Right atrium auricular region (tissue), 2 donors: ENCODE measurements around the gene TMPRSS15. TPM values are rescaled to one million over a fixed set of nuclear protein-coding genes. Genes with fewer than 3 reads are reported as not detected.
A peak's percentile ranks its signal among the peaks of the same experiment; 100 is the strongest.

ENCODE experiments used
- DNase-seq: peaks from one replicate; pipeline ENCODE4 v3.0.0-alpha.2; 2019; ENCODE audit warnings: low spot score
- H3K27ac ChIP-seq, 2 donors: fragments of 200-600 bp; sonication (generic); 1 replicate in 1 of 2; 2 replicates in 1 of 2; pipeline ENCODE4 v1.5.1; 2016 to 2019
- H3K27me3 ChIP-seq, 2 donors: fragments of 200-600 bp; sonication (generic); one replicate each; pipeline versions ENCODE4 v1.5.1 to v1.6.0; 2017 to 2019
- H3K36me3 ChIP-seq: fragments of 200-600 bp; sonication (generic); one replicate; pipeline ENCODE4 v1.5.1; 2016
- H3K4me1 ChIP-seq, 2 donors: fragments of 200-600 bp; sonication (generic); one replicate each; pipeline versions ENCODE4 v1.5.1 to v1.6.0; 2017 to 2019
- H3K4me3 ChIP-seq, 2 donors: fragments of 200-600 bp; sonication (generic); 1 replicate in 1 of 2; 2 replicates in 1 of 2; pipeline ENCODE4 v1.5.1; 2017 to 2019; ENCODE audit warnings: mild to moderate bottlenecking in 1 of 2, moderate library complexity in 1 of 2
- H3K9me3 ChIP-seq, 2 donors: fragments of 200-600 bp; sonication (generic); one replicate each; pipeline ENCODE4 v1.5.1; 2019
- total RNA-seq, 2 donors: library from RNA; depleted of rRNA; stranded (reverse); fragments of >200 nt; gene quantifications; one replicate each; pipeline ENCODE4 v1.1.0, GENCODE V29; 2016
- TF ChIP-seq, protein P1 (sequence below), 2 donors: fragments of 200-600 bp; sonication (generic); IDR thresholded peaks; one replicate each; pipeline ENCODE4 v1.5.1; 2019; ENCODE audit warnings: antibody characterized with exemption in 2 of 2

Gene TMPRSS15
- total RNA-seq, 2 donors from 2014 or later: not detected

DNA sequence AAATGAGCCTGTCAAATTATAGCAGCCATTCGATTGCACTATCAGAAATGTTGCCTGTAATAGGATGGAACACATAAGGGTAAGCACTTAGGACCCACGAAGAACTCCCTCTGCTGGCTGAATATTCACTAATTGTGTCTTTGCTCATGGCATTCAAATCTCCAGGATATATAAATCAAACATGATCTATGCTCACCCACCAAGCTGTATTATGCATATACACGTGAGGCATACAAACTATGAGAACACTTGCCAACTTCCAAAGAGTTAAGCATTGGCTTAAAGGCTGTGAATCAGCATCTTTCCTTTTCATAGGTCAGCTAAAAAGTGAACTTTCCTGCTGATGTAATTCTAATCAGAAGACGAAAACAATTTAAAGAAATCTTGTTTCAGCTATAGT, 34.5 kb downstream of the TMPRSS15 start:
- no peaks in the 10 kb centered on the region for H3K36me3 ChIP-seq
- H3K9me3 ChIP-seq: no peaks in the 10 kb centered on the region
- H3K27me3 ChIP-seq: no peaks in the 10 kb centered on the region
- TF ChIP-seq, protein P1, sequence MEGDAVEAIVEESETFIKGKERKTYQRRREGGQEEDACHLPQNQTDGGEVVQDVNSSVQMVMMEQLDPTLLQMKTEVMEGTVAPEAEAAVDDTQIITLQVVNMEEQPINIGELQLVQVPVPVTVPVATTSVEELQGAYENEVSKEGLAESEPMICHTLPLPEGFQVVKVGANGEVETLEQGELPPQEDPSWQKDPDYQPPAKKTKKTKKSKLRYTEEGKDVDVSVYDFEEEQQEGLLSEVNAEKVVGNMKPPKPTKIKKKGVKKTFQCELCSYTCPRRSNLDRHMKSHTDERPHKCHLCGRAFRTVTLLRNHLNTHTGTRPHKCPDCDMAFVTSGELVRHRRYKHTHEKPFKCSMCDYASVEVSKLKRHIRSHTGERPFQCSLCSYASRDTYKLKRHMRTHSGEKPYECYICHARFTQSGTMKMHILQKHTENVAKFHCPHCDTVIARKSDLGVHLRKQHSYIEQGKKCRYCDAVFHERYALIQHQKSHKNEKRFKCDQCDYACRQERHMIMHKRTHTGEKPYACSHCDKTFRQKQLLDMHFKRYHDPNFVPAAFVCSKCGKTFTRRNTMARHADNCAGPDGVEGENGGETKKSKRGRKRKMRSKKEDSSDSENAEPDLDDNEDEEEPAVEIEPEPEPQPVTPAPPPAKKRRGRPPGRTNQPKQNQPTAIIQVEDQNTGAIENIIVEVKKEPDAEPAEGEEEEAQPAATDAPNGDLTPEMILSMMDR (IDR thresholded peaks at IDR 0.05): peak in 1 of 2 donors; percentile 37
- H3K27ac ChIP-seq: no peak overlapping the region
- H3K4me3 ChIP-seq: no peak overlapping the region
- DNase-seq: no peak
- H3K4me1 ChIP-seq: no peaks in the 10 kb centered on the region

DNA sequence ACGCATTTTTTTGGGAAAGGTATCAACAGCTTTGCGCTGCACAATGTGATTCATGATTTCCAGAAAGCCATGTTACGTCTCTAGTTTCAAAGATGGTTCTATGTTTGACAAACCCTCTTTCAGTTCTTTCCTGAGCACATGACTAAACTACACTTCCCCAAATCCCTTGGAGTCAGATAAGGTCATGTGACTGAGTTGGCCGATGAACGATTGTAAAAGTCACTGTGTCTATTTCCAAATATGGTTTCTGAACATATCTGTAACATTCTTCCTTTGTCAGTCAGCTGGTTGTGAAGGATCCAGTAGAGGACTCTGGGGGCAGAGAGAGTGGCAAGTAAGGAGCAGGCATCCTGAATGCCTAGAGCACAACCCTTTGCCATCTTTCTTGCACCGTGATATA, 35.4 kb downstream of the TMPRSS15 start:
- no peak overlapping the region for H3K27ac ChIP-seq
- DNase-seq: no peak
- TF ChIP-seq, protein P1 (IDR thresholded peaks at IDR 0.05): no peak
- H3K4me3 ChIP-seq: no peak overlapping the region
- no peaks in the 10 kb centered on the region for H3K4me1 ChIP-seq
- H3K9me3 ChIP-seq: no peaks in the 10 kb centered on the region
- no peaks in the 10 kb centered on the region for H3K36me3 ChIP-seq
- H3K27me3 ChIP-seq: no peaks in the 10 kb centered on the region

DNA sequence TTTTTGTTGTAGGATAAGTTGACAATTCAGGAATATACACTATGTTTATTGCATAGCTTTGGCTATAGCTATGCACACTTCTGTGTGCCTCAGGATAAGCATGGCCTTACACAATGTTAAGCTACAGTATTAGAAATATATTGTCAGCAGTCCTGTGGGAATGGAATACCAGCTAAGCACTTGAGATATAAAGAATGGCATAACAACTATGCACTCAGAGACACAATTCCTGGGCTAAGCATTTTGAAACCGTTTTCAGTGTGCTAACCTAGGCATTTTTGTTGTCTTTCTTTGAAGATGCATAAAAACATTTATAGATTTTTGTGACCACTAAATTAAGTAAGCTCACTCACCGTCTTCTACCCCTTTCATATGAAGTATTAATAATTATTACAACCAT, 46.8 kb downstream of the TMPRSS15 start:
- TF ChIP-seq, protein P1 (IDR thresholded peaks at IDR 0.05): no peak
- H3K27me3 ChIP-seq: no peaks in the 10 kb centered on the region
- H3K4me3 ChIP-seq: no peak overlapping the region
- DNase-seq: no peak
- H3K4me1 ChIP-seq: no peaks in the 10 kb centered on the region
- H3K9me3 ChIP-seq: no peaks in the 10 kb centered on the region
- H3K36me3 ChIP-seq: no peaks in the 10 kb centered on the region
- no peak overlapping the region for H3K27ac ChIP-seq

DNA sequence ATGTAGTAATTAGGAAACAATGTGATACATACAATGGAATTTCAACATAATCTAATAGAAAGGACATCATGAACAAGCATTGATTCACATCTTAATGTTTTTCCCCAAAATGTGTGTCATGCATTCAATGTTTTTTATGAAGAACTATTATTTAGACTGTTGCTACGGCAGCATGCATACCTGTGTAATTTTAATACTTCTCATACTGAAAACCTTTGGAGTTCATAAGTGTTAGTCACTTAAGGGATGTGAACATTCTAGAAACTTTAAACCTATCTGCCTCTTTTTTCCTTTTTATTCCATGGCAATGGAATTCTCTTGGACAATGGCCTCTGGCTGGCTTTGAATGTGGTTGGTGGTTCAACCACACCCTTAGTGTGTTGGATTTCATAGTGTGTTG, 48.6 kb downstream of the TMPRSS15 start:
- Histone ChIP-seq H3K9me3 (no peaks in the 10 kb centered on the region), H3K27me3 (no peaks in the 10 kb centered on the region), H3K27ac (no peak overlapping the region), H3K36me3 (no peaks in the 10 kb centered on the region), H3K4me3 (no peak overlapping the region), H3K4me1 (no peaks in the 10 kb centered on the region)
- TF ChIP-seq, protein P1 (IDR thresholded peaks at IDR 0.05): no peak
- DNase-seq: no peak

- Histone ChIP-seq H3K27ac (no peak overlapping the region), H3K27me3 (no peaks in the 10 kb centered on the region), H3K4me3 (no peak overlapping the region), H3K36me3 (no peaks in the 10 kb centered on the region), H3K4me1 (no peaks in the 10 kb centered on the region), H3K9me3 (no peaks in the 10 kb centered on the region)
- TF ChIP-seq, protein P1 (IDR thresholded peaks at IDR 0.05): no peak
- DNase-seq: no peak
Measured at GRCh38 chr21:18350216-18350615, 53.4 kb downstream of the TMPRSS15 start.

- Histone ChIP-seq H3K9me3 (no peaks in the 10 kb centered on the region), H3K4me3 (no peak overlapping the region), H3K36me3 (no peaks in the 10 kb centered on the region), H3K27me3 (no peaks in the 10 kb centered on the region), H3K4me1 (no peaks in the 10 kb centered on the region), H3K27ac (no peak overlapping the region)
- no peak for DNase-seq
- TF ChIP-seq, protein P1 (IDR thresholded peaks at IDR 0.05): no peak
Measured at GRCh38 chr21:18349468-18349867, 54.1 kb downstream of the TMPRSS15 start.
